Esophagus muscularis mucosa (tissue), 4 donors: ENCODE measurements around the gene SLC25A29. TPM values are rescaled to one million over a fixed set of nuclear protein-coding genes. Genes with fewer than 3 reads are reported as not detected.
"Not testable (repeated sequence)": the region's sequence is repeated elsewhere in the genome, so short reads cannot be mapped to it uniquely, and the experiment has no call there.

Experiments used
- DNase-seq: peaks from one replicate; pipeline ENCODE4 v3.0.0-alpha.2; 2017; ENCODE audit errors: extremely low spot score
- H3K27ac ChIP-seq, 4 donors: fragments of 200-600 bp; sonication (generic); replicated peaks in 1 of 4; 1 replicate in 3 of 4; 2 replicates in 1 of 4; pipeline ENCODE4 v1.5.1; 2016 to 2019; ENCODE audit warnings: mild to moderate bottlenecking in 1 of 4
- H3K27me3 ChIP-seq, 4 donors: fragments of 200-600 bp; sonication (generic); one replicate each; pipeline versions ENCODE4 v1.5.1 to v1.6.0; 2016 to 2019
- H3K36me3 ChIP-seq, 4 donors: fragments of 200-600 bp; sonication (generic); one replicate each; pipeline ENCODE4 v1.5.1; 2016 to 2019
- H3K4me1 ChIP-seq, 4 donors: fragments of 200-600 bp; sonication (generic); one replicate each; pipeline ENCODE4 v1.5.1; 2016 to 2019
- H3K4me3 ChIP-seq, 4 donors: fragments of 200-600 bp; sonication (generic); 1 replicate in 2 of 4; 2 replicates in 2 of 4; pipeline ENCODE4 v1.5.1; 2016 to 2019; ENCODE audit warnings: mild to moderate bottlenecking in 4 of 4, moderate library complexity in 1 of 4
- H3K9me3 ChIP-seq, 4 donors: fragments of 200-600 bp; sonication (generic); 1 replicate in 3 of 4; 2 replicates in 1 of 4; pipeline ENCODE4 v1.5.1; 2016 to 2019
- CTCF ChIP-seq, 3 experiments: fragments of 200-600 bp in 2 of 3; fragments of 450-650 bp in 1 of 3; sonication (generic) in 2 of 3; IDR thresholded peaks; one replicate each; pipeline ENCODE4 v1.5.1; 2017 to 2019; ENCODE audit warnings: antibody characterized with exemption in 3 of 3, mild to moderate bottlenecking in 2 of 3, moderate library complexity in 1 of 3
- EP300 ChIP-seq: sonication (generic); formaldehyde crosslinking; IDR thresholded peaks from one replicate; pipeline ENCODE4 v1.6.1; 2017; ENCODE audit warnings: antibody characterized with exemption
- POLR2A ChIP-seq: fragments of 450-650 bp; IDR thresholded peaks from one replicate; pipeline ENCODE4 v1.6.1; 2017; ENCODE audit warnings: antibody characterized with exemption, moderate library complexity, mild to moderate bottlenecking, low read depth
- POLR2AphosphoS5 ChIP-seq, 2 donors: sonication (generic); formaldehyde crosslinking; IDR thresholded peaks; one replicate each; pipeline ENCODE4 v1.6.1; 2017; ENCODE audit warnings: antibody characterized with exemption in 2 of 2
- WGBS: methylation state at CpG from one replicate; pipeline ENCODE4 v1.1.5; 2018; 5-methylcytosine and 5-hydroxymethylcytosine counted together
- intact Hi-C: fragments of 100-400 bp; cut with DNase I; formaldehyde crosslinking; loops from one replicate; pipeline ENCODE4 v1.15.1; 2023
- total RNA-seq, 4 donors: library from RNA; depleted of rRNA; stranded (reverse); fragments of >200 nt; gene quantifications; one replicate each; pipeline versions ENCODE4 v1.1.0 to v1.2.1, GENCODE V29; 2016

The SLC25A29 gene
- total RNA-seq, 4 donors from 2014 or later, result 37.4 to 63.0 (median 49.2) TPM

- no peak overlapping the region for H3K4me3 ChIP-seq
- H3K27me3 ChIP-seq, result no peaks in the 10 kb centered on the region
- no peak for DNase-seq
- 76% methylated on average over 9 of the region's 10 CpGs for WGBS
- peaks cover 24 to 47% (median 29%) of the 10 kb centered on the region in 4 donors for H3K4me1 ChIP-seq
- TF ChIP-seq EP300 (no peak), POLR2AphosphoS5 (IDR thresholded peaks at IDR 0.05) (no peak), CTCF (IDR thresholded peaks at IDR 0.05) (no peak), POLR2A (no peak)
- peaks cover 0 to 20% (median 17%) of the 10 kb centered on the region in 4 donors for H3K36me3 ChIP-seq
- no peaks in the 10 kb centered on the region for H3K9me3 ChIP-seq
- no peak overlapping the region for H3K27ac ChIP-seq
- intact Hi-C loops, result loop anchor here (5.0 kb wide), 1 partner anchor 44 kb away; no protein-coding TSS in a partner anchor
These were observed 19.6 kb downstream of the SLC25A29 start for GRCh38 chr14:100286484-100287191.

DNA sequence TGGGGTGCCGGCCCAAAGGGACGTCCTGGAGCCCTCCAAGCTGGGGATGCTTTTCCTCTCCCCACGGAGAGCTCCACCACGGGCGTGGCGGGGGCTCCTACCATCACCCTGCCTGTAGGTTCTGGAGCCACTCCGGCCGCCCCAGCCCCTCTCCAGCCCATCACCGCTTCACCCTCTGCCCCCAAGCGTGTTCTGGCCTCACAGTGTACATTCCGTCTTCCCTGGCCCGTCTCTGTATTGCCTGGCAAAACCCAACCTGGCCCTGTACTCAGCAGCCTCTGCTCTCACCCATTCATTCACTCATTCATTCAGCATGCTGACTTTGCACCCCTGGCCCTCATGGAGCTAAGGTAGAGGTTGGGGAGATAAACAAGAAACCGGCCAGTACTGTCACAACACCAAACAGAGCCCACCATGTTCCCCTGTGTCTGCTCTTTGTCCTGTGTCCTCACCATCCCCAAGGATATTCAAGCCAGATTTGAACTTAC lies 20.3 kb downstream of the SLC25A29 start:
- no peak for TF ChIP-seq POLR2A
- TF ChIP-seq POLR2AphosphoS5 (IDR thresholded peaks at IDR 0.05), result no peak
- TF ChIP-seq EP300, result no peak
- TF ChIP-seq CTCF (IDR thresholded peaks at IDR 0.05), result no peak
- no peaks in the 10 kb centered on the region for H3K27me3 ChIP-seq
- peaks cover 24 to 52% (median 33%) of the 10 kb centered on the region in 4 donors for H3K4me1 ChIP-seq
- intact Hi-C loops, result loop anchor here (5.0 kb wide), 1 partner anchor 44 kb away; no protein-coding TSS in a partner anchor
- 24% methylated on average over 9 of the region's 13 CpGs for WGBS
- peak overlapping the region; percentile 91 to 93 (median 92) for H3K27ac ChIP-seq
- no peak for DNase-seq
- no peaks in the 10 kb centered on the region for H3K9me3 ChIP-seq
- H3K36me3 ChIP-seq, result peaks cover 0 to 20% (median 10%) of the 10 kb centered on the region in 4 donors
- H3K4me3 ChIP-seq, result peak overlapping the region; percentile 81 to 95 (median 87)

- intact Hi-C loops, result loop anchor here (5.0 kb wide), 1 partner anchor 43 kb away; no protein-coding TSS in a partner anchor
- Histone ChIP-seq H3K27me3 (no peaks in the 10 kb centered on the region), H3K4me1 (peaks cover 17 to 45% (median 30%) of the 10 kb centered on the region in 4 donors), H3K27ac (peak overlapping the region; percentile 91 to 93 (median 92)), H3K4me3 (peak overlapping the region; percentile 81 to 95 (median 87)), H3K36me3 (peaks cover 0 to 14% (median 5%) of the 10 kb centered on the region in 4 donors), H3K9me3 (no peaks in the 10 kb centered on the region)
- no peak for DNase-seq
- 3% methylated on average over 7 of the region's 82 CpGs for WGBS
- no peak for TF ChIP-seq POLR2A
- TF ChIP-seq POLR2AphosphoS5 (IDR thresholded peaks at IDR 0.05), result peak in 1 of 2 donors; percentile 61
- TF ChIP-seq EP300, result no peak
- TF ChIP-seq CTCF (IDR thresholded peaks at IDR 0.05), result peak; percentile 63 to 84 (median 70)
These were observed 21.0 kb downstream of the SLC25A29 start for GRCh38 chr14:100285021-100285912.

GRCh38 chr14:100283984-100284881 lies 22.0 kb downstream of the SLC25A29 start:
- no peaks in the 10 kb centered on the region for H3K9me3 ChIP-seq
- DNase-seq, result no peak
- TF ChIP-seq CTCF (IDR thresholded peaks at IDR 0.05) (no peak), POLR2AphosphoS5 (IDR thresholded peaks at IDR 0.05) (no peak), EP300 (no peak), POLR2A (no peak)
- H3K36me3 ChIP-seq, result peaks cover 0 to 17% (median 3%) of the 10 kb centered on the region in 4 donors
- H3K4me3 ChIP-seq, result peak overlapping the region; percentile 81 to 95 (median 87)
- intact Hi-C loops, result no loop called here
- H3K27me3 ChIP-seq, result no peaks in the 10 kb centered on the region
- WGBS, result 65% methylated on average over 26 of the region's 26 CpGs
- peaks cover 17 to 46% (median 28%) of the 10 kb centered on the region in 4 donors for H3K4me1 ChIP-seq
- H3K27ac ChIP-seq, result peak overlapping the region; percentile 91 to 93 (median 92)

GRCh38 chr14:100283436-100283835 lies 22.8 kb downstream of the SLC25A29 start:
- intact Hi-C loops, H3K4me3 ChIP-seq, H3K9me3 ChIP-seq, H3K27me3 ChIP-seq, DNase-seq, H3K27ac ChIP-seq: not testable (repeated sequence)
- Histone ChIP-seq H3K36me3 (peaks cover 0 to 17% (median 0%) of the 10 kb centered on the region in 4 donors), H3K4me1 (peaks cover 17 to 49% (median 28%) of the 10 kb centered on the region in 4 donors)
- WGBS, result 93% methylated on average over 8 of the region's 9 CpGs
